Measurements from ENCODE around the gene SLAMF9.

The SLAMF9 gene

DNA sequence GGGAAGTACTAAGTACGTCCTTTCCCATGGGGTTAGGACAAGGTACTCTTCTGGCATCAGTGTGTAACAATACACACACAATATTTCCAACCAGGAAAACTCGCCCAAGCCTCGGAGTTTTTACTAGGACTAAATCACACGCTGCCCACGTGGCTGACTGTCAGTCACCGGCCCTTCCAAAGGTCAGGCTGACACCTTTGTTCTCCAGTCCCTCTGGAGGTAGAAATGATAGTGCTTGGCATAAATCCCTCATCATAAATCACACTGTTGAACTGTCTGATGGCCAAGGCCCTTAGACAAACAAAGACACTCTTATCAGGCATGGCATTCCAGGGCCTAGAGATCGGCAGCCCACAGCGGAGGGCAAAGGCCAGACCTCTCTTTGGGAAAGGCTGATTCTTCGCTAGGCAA is 16.9 kb upstream of the SLAMF9 start:
- no peak overlapping the region for H3K4me3 ChIP-seq (replicated peaks in 1 of 2; ENCODE audit: low read depth in 2 of 2, low read length in 2 of 2)
- no peak for DNase-seq (ENCODE audit: low read depth in 2 of 2)
- no peak for TF ChIP-seq CTCF (IDR thresholded peaks at IDR 0.05; ENCODE audit: low read depth, low read length)

DNA sequence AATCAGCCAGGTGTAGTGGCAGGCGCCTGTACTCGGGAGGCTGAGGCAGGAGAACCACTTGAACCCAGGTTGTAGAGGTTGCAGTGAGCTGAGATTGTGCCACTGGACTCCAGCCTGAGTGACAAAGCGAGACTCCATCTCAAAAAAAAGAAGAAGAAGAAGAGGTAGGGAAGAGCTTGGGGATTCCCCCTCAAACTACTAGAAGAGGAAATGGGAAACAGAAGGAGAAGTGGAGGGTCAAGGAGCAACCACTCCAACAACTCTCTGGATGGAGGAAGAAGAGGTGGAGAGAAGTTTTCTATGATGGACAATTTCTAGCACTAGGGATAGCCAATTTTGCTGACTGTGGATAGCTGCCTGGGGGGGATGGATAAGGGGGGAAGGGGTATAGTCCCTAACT is 14.9 kb upstream of the SLAMF9 start:
- no peak for DNase-seq (ENCODE audit: low read depth in 2 of 2)
- no peak overlapping the region for H3K4me3 ChIP-seq (replicated peaks in 1 of 2; ENCODE audit: low read depth in 2 of 2, low read length in 2 of 2)
- TF ChIP-seq CTCF (IDR thresholded peaks at IDR 0.05; ENCODE audit: low read depth, low read length): no peak

DNA sequence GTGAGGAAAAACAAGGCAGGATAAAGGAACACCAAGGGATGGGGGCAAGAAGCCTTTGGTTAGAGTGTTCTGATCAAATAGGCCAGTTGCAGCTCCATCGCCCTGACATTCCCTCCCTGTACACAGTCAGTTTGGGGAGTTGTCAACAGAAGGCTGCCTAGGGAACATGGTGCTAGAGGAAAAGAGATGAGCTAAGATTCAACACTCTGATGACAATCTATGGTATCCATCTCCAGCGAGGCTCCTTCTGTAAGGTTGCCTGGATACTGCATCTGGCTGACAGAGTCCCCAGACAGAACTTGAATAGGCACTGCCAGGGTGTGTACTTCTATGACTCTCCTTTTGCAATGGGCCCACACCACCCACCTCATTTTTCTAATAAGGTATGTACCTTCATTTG is 11.2 kb upstream of the SLAMF9 start:
- H3K4me3 ChIP-seq (replicated peaks in 1 of 2; ENCODE audit: low read depth in 2 of 2, low read length in 2 of 2): no peak overlapping the region
- no peak for TF ChIP-seq CTCF (IDR thresholded peaks at IDR 0.05; ENCODE audit: low read depth, low read length)
- DNase-seq (ENCODE audit: low read depth in 2 of 2): no peak

- no peak for DNase-seq (ENCODE audit: low read depth in 2 of 2)
- no peak for TF ChIP-seq CTCF (IDR thresholded peaks at IDR 0.05; ENCODE audit: low read depth, low read length)
- H3K4me3 ChIP-seq (replicated peaks in 1 of 2; ENCODE audit: low read depth in 2 of 2, low read length in 2 of 2): no peak overlapping the region
These were observed 10.1 kb upstream of the SLAMF9 start for GRCh38 chr1:159964144-159964543.

DNA sequence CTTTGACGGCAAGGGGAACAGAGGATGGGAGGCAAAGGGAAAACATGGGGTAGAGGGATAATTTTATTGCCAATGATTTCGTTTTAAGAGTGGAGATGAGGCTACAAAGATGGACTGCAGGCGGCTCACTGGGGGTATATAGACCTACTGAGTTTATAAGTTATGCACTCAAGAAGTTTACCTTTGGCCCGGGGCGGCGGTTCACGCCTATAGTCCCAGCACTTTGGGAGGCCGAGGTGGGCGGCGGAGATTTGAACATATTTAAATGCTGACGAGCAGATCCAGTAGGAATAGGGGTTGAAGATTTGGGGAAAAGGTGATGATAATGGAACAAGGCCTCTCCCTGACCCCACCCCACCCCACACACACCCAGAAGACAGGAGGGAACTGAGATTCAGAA is 8.1 kb upstream of the SLAMF9 start:
- DNase-seq (ENCODE audit: low read depth in 2 of 2): no peak
- no peak overlapping the region for H3K4me3 ChIP-seq (replicated peaks in 1 of 2; ENCODE audit: low read depth in 2 of 2, low read length in 2 of 2)
- no peak for TF ChIP-seq CTCF (IDR thresholded peaks at IDR 0.05; ENCODE audit: low read depth, low read length)

DNA sequence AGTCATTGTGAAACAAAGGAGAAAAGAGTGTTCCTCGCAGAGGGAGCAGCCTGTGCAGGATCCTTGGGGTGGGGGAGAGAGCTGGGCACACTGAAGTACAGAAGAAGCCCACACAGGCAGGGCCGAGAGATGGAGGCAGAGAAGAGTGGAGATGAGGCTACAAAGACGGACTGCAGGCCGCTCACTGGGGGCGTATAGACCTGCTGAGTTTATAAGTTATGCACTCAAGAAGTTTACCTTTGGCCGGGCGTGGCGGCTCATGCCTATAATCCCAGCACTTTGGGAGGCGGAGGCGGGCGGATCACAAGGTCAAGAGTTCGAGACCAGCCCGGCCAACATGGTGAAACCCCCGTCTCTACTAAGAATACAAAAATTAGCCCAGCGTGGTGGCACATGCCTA is 7.6 kb upstream of the SLAMF9 start:
- DNase-seq (ENCODE audit: low read depth in 2 of 2): no peak
- peak overlapping the region; percentile 19 to 35 for H3K4me3 ChIP-seq (replicated peaks in 1 of 2; ENCODE audit: low read depth in 2 of 2, low read length in 2 of 2)
- no peak for TF ChIP-seq CTCF (IDR thresholded peaks at IDR 0.05; ENCODE audit: low read depth, low read length)

GRCh38 chr1:159960721-159961381 is 6.8 kb upstream of the SLAMF9 start:
- no peak for TF ChIP-seq CTCF (IDR thresholded peaks at IDR 0.05; ENCODE audit: low read depth, low read length)
- DNase-seq (ENCODE audit: low read depth in 2 of 2): peak; percentile 81 to 95
- peak overlapping the region; percentile 19 to 35 for H3K4me3 ChIP-seq (replicated peaks in 1 of 2; ENCODE audit: low read depth in 2 of 2, low read length in 2 of 2)
